SK-N-SH (cell line): ENCODE measurements around the gene MSX1.

ENCODE experiments used
- CHD2 ChIP-seq: fragments of 150-350 bp; IDR thresholded peaks from 2 replicates; pipeline ENCODE4 v1.6.1; 2018; ENCODE audit warnings: low read length; ENCODE audit not compliant: partially characterized antibody
- FOXM1 ChIP-seq: IDR thresholded peaks from 2 replicates; pipeline ENCODE4 v1.4.0; 2012; ENCODE audit warnings: low read depth, mild to moderate bottlenecking
- POLR2AphosphoS5 ChIP-seq: IDR thresholded peaks from 2 replicates; pipeline ENCODE4 v1.6.1; 2012; ENCODE audit warnings: low read depth, low read length
- RAD21 ChIP-seq: IDR thresholded peaks from 2 replicates; pipeline ENCODE4 v1.6.1; 2012; ENCODE audit warnings: mild to moderate bottlenecking, low read length
- SMC3 ChIP-seq: IDR thresholded peaks from 2 replicates; pipeline ENCODE4 v1.6.1; 2012; ENCODE audit warnings: low read depth, low read length, improper control_type of control experiment
- TAF1 ChIP-seq: IDR thresholded peaks from 2 replicates; pipeline ENCODE4 v1.6.1; 2012; ENCODE audit warnings: low read depth, mild to moderate bottlenecking, low read length, moderate library complexity, borderline replicate concordance
- TEAD4 ChIP-seq: IDR thresholded peaks from 2 replicates; pipeline ENCODE4 v1.4.0; 2012; ENCODE audit warnings: mild to moderate bottlenecking, borderline replicate concordance; ENCODE audit not compliant: insufficient read depth
- TF ChIP-seq, protein P1 (sequence below): IDR thresholded peaks from 2 replicates; pipeline ENCODE4 v1.6.1; 2012; ENCODE audit warnings: mild to moderate bottlenecking, low read depth, low read length, moderate library complexity
- TF ChIP-seq, protein P2 (sequence below): fragments of 200-600 bp; sonication (generic); IDR thresholded peaks from 2 replicates; pipeline ENCODE4 v1.6.1; 2017; ENCODE audit warnings: antibody characterized with exemption, mild to moderate bottlenecking, moderate library complexity

GRCh38 chr4:4831825-4832224 is 27.6 kb upstream of the MSX1 start:
- TF ChIP-seq POLR2AphosphoS5 (no peak), TEAD4 (no peak), TAF1 (no peak), RAD21 (no peak), SMC3 (no peak), FOXM1 (no peak), CHD2 (no peak)
- TF ChIP-seq, protein P1, sequence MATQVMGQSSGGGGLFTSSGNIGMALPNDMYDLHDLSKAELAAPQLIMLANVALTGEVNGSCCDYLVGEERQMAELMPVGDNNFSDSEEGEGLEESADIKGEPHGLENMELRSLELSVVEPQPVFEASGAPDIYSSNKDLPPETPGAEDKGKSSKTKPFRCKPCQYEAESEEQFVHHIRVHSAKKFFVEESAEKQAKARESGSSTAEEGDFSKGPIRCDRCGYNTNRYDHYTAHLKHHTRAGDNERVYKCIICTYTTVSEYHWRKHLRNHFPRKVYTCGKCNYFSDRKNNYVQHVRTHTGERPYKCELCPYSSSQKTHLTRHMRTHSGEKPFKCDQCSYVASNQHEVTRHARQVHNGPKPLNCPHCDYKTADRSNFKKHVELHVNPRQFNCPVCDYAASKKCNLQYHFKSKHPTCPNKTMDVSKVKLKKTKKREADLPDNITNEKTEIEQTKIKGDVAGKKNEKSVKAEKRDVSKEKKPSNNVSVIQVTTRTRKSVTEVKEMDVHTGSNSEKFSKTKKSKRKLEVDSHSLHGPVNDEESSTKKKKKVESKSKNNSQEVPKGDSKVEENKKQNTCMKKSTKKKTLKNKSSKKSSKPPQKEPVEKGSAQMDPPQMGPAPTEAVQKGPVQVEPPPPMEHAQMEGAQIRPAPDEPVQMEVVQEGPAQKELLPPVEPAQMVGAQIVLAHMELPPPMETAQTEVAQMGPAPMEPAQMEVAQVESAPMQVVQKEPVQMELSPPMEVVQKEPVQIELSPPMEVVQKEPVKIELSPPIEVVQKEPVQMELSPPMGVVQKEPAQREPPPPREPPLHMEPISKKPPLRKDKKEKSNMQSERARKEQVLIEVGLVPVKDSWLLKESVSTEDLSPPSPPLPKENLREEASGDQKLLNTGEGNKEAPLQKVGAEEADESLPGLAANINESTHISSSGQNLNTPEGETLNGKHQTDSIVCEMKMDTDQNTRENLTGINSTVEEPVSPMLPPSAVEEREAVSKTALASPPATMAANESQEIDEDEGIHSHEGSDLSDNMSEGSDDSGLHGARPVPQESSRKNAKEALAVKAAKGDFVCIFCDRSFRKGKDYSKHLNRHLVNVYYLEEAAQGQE: no peak
- TF ChIP-seq, protein P2, sequence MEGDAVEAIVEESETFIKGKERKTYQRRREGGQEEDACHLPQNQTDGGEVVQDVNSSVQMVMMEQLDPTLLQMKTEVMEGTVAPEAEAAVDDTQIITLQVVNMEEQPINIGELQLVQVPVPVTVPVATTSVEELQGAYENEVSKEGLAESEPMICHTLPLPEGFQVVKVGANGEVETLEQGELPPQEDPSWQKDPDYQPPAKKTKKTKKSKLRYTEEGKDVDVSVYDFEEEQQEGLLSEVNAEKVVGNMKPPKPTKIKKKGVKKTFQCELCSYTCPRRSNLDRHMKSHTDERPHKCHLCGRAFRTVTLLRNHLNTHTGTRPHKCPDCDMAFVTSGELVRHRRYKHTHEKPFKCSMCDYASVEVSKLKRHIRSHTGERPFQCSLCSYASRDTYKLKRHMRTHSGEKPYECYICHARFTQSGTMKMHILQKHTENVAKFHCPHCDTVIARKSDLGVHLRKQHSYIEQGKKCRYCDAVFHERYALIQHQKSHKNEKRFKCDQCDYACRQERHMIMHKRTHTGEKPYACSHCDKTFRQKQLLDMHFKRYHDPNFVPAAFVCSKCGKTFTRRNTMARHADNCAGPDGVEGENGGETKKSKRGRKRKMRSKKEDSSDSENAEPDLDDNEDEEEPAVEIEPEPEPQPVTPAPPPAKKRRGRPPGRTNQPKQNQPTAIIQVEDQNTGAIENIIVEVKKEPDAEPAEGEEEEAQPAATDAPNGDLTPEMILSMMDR: no peak
